KBM-7 (cell line): ENCODE measurements around the gene DHX32.
"Not testable (repeated sequence)": the region's sequence is repeated elsewhere in the genome, so short reads cannot be mapped to it uniquely, and the experiment has no call there.

Experiments
- DNase-seq: peaks from one replicate; pipeline ENCODE4 v3.0.0-alpha.2; 2015
- in situ Hi-C: fragments of 300-500 bp; cut with MboI; formaldehyde crosslinking; loops from 2 replicates; pipeline ENCODE4 v1.14.3; 2020; ENCODE audit warnings: low sequenced_read_pairs, low pct_unique_long_range_greater_than_20kb, mixed read lengths

DHX32 gene, protein sequence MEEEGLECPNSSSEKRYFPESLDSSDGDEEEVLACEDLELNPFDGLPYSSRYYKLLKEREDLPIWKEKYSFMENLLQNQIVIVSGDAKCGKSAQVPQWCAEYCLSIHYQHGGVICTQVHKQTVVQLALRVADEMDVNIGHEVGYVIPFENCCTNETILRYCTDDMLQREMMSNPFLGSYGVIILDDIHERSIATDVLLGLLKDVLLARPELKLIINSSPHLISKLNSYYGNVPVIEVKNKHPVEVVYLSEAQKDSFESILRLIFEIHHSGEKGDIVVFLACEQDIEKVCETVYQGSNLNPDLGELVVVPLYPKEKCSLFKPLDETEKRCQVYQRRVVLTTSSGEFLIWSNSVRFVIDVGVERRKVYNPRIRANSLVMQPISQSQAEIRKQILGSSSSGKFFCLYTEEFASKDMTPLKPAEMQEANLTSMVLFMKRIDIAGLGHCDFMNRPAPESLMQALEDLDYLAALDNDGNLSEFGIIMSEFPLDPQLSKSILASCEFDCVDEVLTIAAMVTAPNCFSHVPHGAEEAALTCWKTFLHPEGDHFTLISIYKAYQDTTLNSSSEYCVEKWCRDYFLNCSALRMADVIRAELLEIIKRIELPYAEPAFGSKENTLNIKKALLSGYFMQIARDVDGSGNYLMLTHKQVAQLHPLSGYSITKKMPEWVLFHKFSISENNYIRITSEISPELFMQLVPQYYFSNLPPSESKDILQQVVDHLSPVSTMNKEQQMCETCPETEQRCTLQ

DNA sequence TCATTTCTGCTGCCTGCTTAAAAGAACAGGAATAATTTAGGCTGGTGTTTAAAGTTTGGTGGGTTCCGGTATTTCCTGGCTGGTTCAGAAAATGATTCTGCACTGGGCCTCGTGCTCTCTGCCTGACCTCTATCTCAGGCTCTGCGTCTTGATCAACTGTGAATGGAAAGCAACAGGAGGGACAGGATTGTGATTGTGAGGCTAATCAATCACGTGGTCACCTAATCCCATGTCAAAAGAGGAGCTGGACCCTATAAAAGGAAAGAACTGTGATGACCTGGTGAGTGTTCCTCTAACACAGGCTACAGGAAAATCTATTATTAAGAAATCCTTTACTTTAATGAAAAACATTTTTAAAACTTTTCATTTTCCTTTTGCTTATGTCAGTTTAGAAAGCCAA is at the start of gene DHX32:
TSS of gene DHX32 (minus strand) at position 101 of the 400 bp plus-strand sequence. CDS start 468 bp downstream, outside the sequence.
- in situ Hi-C loops, result no loop called here
- no peak for DNase-seq

DNA sequence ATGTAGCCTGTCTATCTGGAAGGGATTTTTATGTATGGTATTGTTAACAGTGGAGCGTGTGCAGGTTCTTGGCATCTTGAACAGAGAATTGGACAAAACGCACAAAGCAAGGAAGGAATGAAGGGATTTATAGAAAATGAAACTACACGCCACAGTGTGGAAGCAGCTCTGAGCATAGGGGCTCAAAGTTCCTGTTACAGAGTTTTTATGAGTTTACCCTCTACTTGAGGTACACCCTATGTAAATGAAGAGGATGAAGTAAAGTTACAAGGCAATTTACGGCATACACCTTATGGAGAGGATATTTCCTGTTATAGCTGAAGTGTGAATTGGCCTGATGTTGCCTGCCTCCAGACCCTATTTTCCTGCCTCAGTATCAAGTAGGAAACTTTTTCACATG is 48.5 kb upstream of the DHX32 start:
- no peak for DNase-seq
- in situ Hi-C loops, result no loop called here

DNA sequence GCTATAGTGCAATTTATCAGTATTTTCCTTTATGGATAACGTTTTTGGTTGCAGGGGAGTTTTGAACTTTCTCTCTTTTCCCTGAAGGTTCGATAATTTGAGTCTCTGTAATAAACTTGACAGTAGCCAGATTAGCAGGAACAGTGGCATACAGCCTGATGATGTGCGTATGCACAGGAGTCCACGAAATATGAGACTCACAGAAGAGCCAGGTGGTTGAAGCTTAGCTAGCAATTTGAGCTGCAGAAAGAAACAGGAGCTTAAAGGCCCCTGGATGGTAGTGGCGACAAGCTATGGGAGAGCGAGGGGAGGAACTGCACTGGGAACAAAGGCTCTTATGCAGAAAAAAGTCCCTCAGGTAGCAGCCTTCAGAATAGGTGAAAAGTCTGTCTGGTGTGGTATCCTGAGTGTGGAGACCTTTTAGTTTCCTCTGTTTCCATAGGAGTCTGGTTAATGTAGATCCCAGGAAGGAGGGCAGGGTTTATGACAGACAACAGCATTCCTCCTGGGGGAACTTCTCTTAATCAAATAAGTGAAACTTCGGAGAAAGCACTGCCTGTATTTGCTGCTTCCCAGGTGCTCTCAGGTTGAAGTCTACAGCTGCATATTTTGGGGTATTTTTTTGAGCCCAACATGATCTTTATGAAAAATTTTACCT is 48.0 kb upstream of the DHX32 start:
- DNase-seq, result no peak
- in situ Hi-C loops, result no loop called here

DNA sequence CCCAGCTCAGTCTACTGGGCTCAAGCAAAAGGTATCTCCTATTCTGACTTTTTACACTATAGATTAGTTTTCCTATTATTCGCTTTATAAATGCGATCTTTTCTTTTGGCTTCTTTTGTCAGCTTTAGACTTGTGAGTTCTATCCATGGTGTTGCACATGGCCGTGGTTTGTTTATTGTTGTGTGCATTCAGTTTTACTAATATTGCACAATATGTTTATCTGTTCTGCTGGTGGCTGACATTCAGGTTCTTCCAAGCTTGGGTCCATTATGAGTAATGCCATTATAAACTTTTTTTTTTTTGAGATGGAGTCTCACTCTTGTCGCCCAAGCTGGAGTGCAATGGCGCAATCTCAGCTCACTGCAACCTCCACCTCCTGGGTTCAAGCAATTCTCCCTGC is 46.2 kb upstream of the DHX32 start:
- DNase-seq, in situ Hi-C loops: not testable (repeated sequence)

DNA sequence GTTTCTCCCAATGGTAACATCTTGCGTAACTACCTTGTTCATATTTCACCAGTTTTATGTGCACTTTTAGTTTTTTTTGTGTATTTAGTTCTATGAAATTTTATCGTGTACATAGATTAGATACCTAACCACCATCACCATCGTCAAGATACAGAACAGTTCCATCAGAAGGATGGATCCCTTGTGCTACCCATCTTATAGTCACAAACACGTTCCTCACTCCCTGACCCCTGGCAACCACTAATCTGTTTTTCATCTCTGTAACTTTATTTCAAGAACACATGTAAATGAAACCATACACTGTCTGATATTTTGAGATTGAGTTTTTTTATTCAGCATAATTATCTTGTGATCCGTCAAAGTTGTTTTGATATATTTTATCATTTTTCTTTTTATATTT is 45.2 kb upstream of the DHX32 start:
- DNase-seq, result no peak
- in situ Hi-C loops, result no loop called here

DNA sequence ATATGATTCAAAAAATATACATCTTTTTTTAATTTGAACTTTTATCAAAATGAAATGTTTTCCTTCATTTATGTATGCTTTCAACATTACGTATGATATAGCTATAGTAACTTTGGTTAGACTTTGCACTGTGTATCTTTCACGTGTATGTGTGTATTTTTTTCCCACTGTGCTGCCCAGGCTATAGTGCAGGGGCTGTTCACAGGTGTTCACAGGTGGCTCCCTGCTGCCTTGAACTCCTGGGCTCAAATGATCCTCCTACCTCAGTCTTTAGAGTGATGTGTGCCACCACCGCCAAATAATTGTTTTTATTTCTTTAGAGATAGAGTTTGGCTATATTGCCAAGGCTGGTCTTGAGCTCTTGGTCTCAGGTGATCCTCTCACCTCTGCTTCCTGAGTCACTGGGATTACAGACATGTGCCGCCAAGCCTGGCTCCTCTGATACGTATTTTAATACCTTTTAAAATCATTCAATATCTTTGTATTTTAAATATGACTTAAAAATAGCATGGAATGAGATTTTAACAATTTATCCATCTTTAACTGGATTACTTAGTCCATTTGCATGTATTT is 44.3 kb upstream of the DHX32 start:
- DNase-seq, result no peak
- in situ Hi-C loops, result no loop called here

DNA sequence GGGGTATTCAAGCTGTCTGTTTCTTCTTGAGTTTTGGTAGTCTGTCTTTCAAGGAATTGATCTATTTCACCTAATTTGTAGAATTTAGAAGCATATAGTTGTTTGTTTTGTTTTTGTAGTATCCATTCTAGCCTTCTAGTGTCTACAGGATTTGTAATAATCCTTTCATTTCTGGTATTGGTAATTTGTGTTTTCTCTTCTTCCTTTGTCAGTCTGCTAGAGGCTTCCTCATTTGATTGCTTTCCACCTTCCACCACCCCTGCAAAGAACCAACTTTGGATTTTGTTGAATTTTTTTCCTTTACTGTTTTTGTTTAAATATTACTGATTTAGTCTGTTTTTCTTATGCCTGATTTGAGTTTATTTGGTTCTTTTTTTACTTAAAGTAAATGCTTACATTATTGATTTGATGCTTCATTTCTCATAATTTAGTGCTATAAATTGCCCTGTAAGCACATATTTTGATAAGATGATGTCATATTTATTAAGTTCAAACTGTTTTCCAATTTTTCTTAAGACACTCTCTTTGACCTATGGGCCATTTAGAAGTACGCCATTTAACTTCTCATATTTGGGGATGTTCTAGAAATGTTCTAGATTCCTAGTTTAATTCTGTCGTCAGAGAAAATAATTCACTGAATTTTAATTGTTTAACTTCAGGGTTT is 40.7 kb upstream of the DHX32 start:
- DNase-seq, in situ Hi-C loops: not testable (repeated sequence)

DNA sequence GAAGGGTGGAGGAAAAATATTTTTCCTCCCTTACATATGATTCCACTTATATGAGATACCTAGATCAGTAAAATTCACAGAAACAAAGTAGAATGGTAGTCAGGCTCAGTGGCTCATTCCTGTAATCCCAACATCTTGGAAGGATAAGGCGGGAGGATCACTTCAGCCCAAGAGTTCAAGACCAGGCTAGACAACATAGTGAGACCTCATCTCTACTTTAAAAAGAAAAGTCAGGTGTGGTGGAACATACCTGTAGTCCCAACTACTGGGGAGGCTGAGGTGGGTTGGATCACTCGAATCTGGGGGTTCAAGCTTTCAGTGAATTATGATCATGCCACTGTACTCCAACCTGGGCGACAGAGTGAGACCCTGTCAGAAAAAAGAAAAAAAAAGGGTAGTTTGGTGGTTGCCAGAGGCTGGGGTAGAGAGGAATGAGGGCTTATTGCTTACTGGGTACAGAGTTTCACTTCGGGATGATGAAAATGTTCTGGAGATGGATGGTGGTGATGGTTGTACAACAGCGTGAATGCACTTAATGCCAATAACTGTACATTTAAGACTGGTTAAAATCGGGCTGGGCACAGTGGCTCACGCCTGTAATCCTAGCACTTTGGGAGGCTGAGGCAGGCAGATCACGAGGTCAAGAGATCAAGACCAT is 36.7 kb upstream of the DHX32 start:
- in situ Hi-C loops, result not testable (repeated sequence)

DNA sequence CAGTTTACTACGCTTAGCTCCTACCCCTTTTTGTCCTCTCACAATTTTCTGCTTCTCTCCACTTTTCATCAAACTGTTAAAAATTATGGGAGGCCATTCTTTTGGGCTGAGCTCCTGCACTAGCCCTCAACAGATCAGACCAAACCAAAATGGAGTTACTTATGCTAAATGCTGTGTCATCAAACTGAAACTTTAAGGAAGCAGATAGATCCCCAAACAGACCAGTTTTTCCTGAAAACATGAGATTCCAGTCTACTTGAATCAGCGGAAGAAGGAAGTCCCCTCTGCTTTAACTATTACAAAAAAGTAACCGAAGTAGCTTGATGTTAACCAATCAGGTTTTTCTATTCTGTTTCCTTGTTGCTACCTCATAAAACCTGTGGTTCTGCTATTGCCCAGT is 35.9 kb upstream of the DHX32 start:
- no peak for DNase-seq
- in situ Hi-C loops, result no loop called here

More for the DNA sequence above, 36.7 kb upstream of the DHX32 start:
- DNase-seq, result not testable (repeated sequence)

DNA sequence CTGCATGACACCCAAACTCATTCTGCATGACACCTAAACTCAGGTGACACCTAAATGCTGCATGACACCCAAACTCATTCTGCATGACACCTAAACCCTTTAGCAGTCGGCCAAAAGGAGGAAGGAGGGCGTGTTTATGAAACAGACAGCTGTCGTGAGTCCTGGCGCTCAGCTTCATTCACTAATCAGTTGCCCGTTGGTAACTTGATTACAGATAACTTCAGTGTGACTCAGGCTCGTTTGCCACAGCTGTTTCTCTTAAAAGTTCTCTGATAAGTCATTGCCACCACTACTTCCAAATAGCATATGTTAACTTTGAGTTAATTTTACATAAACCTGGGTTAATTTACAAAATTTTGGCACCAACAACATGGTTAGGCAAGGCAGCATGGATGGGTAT is 32.2 kb upstream of the DHX32 start:
- DNase-seq, in situ Hi-C loops: not testable (repeated sequence)

DNA sequence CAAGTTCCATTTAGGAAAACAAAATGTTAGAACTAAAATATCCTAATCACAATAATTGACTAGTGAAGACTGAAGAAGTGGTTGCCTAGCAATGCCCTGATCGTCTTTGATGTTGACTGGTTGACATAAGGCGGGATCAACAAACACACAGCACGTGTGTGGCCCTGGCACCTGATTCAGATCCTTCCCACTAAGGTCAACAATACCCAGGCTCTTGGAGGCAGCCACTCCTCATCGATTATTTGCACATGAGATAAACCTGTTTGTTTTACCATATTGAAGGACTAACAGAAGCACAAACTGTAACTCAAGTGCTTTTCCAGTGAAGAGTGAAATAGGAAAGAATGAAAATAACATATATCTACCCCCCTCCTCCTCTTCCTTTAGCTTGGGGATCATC is 30.9 kb upstream of the DHX32 start:
- no peak for DNase-seq
- in situ Hi-C loops, result no loop called here

DNA sequence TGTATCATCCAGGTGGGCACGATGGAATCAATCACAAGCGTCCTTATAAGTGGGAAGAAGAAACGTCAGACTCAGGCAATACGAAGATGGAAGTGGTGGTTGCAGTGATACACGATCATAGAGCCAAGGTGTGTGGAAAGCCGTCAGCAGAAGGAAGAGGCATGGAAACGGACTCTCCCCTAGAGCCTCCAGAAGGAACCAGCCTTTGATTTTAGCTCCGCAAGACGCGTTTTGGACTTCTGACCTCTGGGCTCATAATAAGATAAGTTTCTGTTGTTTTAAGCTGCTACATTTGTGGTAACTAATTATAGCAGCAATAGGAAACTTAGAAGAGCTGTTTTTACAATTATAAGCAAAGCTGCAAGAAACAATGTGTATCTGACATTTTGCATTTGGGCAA is 30.1 kb upstream of the DHX32 start:
- in situ Hi-C loops, result no loop called here
- no peak for DNase-seq

DNA sequence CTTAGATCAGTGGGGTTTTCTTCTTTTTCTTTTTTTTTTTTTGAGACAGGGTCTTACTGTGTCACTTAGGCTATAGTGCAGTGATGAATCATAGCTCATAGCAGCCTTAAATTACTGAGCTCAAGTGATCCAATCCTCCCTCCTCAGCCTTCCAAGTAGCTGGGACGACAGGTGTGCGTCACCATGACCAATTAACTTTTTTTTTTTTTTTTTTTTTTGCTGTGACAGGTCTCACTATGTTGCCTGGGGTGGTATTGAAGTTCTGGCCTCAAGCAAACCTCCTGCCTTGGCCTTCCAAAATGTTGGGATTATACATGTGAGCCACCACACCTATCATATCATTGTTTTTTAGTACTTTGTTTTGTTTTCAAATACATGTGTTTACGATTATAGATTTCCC is 28.4 kb upstream of the DHX32 start:
- DNase-seq, in situ Hi-C loops: not testable (repeated sequence)

DNA sequence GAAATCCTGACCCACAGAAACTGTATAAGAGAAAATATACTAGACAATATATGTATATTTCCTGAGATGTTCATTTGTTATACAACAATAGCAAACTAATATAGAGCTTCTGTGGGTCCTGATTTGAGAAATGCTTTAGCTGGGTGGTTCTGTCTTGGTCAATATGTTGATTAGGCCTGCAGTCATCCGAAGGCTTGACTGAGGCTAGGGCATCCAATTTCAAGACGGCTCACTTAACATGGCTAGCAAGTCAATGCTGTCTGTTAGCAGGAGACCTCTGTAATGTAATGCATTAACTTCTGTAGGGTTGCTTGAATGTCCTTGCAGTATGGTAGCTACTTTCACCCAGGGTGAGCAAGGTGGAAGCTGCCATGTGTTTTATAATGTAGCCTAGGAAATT is 27.7 kb upstream of the DHX32 start:
- in situ Hi-C loops, result not testable (repeated sequence)

DNA sequence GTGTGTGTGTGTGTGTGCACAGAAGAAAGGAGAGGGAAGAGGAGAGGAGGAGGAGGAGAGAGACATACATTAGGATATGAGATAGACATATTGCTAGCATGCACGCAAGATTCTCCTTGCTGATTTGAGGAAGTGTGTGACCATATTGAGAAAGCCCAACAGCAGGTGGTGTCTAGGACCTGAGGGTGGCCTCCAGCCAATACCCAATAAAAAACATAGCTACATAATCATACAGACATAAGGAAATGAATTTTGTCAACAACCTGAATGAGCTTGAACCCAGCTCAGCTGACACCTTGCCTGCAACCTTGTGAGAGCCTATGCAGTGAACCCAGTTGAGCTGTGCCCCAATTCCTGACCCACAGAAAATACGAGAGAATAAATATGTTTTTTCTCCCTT is 26.5 kb upstream of the DHX32 start:
- DNase-seq, result peak; percentile 72
- in situ Hi-C loops, result not testable (repeated sequence)

More for the DNA sequence above, 27.7 kb upstream of the DHX32 start:
- not testable (repeated sequence) for DNase-seq

DNA sequence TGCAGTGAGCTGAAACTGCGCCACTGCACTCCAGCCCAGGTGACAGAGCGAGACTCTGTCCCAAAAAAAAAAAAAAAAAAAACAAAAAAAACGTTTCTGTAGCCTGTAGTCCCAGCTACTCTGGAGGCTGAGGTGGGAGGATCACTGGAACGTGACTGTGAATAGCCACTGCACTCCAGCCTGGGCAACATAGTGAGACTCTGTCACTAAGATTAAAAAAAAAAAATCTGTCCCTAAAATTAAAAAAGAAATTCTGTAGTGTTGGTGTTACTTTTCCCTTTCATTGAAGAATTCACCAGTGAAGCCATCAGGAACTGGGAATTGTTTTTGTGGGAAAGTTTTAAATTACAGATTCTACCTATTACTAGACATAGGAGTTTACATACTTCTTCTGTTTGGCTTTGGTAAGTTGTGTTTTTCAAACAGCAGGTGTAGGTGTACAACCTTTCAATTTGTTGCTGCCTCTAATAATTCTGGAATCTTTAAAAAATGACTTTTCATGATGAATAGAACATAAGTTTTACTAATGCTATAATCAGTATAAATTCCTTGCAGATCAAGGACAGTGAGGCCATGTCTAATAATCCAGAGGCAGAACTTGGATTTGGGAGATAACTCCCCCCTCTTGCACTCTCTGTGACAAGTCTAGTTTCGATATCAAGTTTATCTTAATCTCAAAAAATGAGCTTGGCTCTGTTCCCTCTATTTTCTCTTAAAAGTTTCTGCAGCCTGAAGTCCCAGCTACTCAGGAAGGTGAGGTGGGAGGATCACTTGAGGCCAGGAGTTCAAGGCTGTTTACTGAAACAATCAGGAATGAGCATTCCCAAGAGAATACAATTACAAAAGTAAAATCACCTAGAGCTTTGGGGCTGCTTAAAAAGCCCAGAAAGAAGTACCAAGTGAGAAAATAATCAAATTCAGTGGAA is 24.2 kb upstream of the DHX32 start:
- in situ Hi-C loops, DNase-seq: not testable (repeated sequence)

DNA sequence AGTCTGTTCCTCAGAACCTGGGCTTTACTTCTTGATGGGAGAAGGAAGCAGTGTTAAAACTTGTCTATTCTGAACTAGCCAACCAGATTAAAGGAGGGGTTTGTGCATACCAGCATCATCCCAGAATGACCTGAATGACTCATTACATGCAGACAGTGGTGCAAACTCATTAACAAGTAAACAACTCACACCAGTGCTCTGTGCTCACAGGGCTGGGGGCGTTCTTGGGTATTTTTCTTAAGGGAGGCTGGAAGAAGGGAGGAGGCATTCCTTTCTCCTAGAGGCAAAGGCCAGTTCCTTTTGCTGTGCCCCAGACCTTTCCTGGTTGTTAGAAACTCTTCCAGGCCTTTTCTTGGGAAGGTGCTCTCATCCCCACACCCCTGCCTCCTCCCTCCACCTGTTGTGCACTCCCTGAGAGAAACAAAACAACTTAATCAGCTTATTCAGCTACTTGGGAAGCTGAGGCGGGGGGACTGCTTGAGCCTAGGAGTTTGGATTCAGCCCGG is 22.1 kb upstream of the DHX32 start:
- DNase-seq, in situ Hi-C loops: not testable (repeated sequence)
